Endodermal cell (in vitro differentiated cells): Measurements from ENCODE around the gene SCN1A. TPM values are rescaled to one million over a fixed set of nuclear protein-coding genes. Genes with fewer than 3 reads are reported as not detected.
A peak's percentile ranks its signal among the peaks of the same experiment; 100 is the strongest.

ENCODE experiments used
- DNase-seq: peaks from one replicate; pipeline ENCODE4 v3.0.0-alpha.2; 2017
- H3K27ac ChIP-seq: 2 replicates; pipeline ENCODE4 v1.5.1; 2013; ENCODE audit warnings: mild to moderate bottlenecking, low read depth, low read length, moderate library complexity
- H3K27me3 ChIP-seq: 2 replicates; pipeline ENCODE4 v1.6.1; 2013; ENCODE audit warnings: mild to moderate bottlenecking, low read length, moderate library complexity; ENCODE audit not compliant: insufficient read depth, control insufficient read depth, poor library complexity, severe bottlenecking
- H3K36me3 ChIP-seq: 2 replicates; pipeline ENCODE4 v1.7.0; 2013; ENCODE audit warnings: mild to moderate bottlenecking, low read length, moderate library complexity; ENCODE audit not compliant: control insufficient read depth, insufficient read depth
- H3K4me1 ChIP-seq: one replicate; pipeline ENCODE4 v1.7.0; 2013; ENCODE audit warnings: low read length; ENCODE audit not compliant: control insufficient read depth, insufficient read depth
- H3K4me3 ChIP-seq: 2 replicates; pipeline ENCODE4 v1.5.1; 2013; ENCODE audit warnings: mild to moderate bottlenecking, low read length, moderate library complexity
- H3K9ac ChIP-seq: 2 replicates; pipeline ENCODE4 v1.6.1; 2013; ENCODE audit warnings: mild to moderate bottlenecking, low read length, moderate library complexity; ENCODE audit not compliant: poor library complexity, severe bottlenecking; ENCODE audit errors: extremely low read depth
- H3K9me3 ChIP-seq: 2 replicates; pipeline ENCODE4 v1.6.1; 2013; ENCODE audit warnings: mild to moderate bottlenecking, low read length, moderate library complexity; ENCODE audit not compliant: control insufficient read depth
- H3K27ac Mint-ChIP-seq: 2 replicates; pipeline ENCODE4 v1.8.0; 2020; ENCODE audit warnings: mixed read lengths
- H3K27me3 Mint-ChIP-seq: 2 replicates; pipeline ENCODE4 v1.8.0; 2021; ENCODE audit warnings: mild to moderate bottlenecking, mixed read lengths; ENCODE audit not compliant: insufficient read depth
- H3K36me3 Mint-ChIP-seq: 2 replicates; pipeline ENCODE4 v1.8.0; 2020; ENCODE audit warnings: low read depth, mixed read lengths
- H3K4me1 Mint-ChIP-seq: 2 replicates; pipeline ENCODE4 v1.8.0; 2020; ENCODE audit warnings: mixed read lengths
- H3K4me3 Mint-ChIP-seq: 2 replicates; pipeline ENCODE4 v1.8.0; 2020; ENCODE audit warnings: mild to moderate bottlenecking, moderate library complexity, mixed read lengths
- H3K9me3 Mint-ChIP-seq: 2 replicates; pipeline ENCODE4 v1.8.0; 2020; ENCODE audit warnings: mild to moderate bottlenecking, mixed read lengths
- CTCF ChIP-seq: fragments of 200-600 bp; sonication (generic); conservative IDR thresholded peaks from 2 replicates; pipeline ENCODE4 v1.5.0; 2021; ENCODE audit warnings: antibody characterized with exemption, mild to moderate bottlenecking
- WGBS, 2 experiments: methylation state at CpG; one replicate each; pipeline versions ENCODE4 v1.1.5 to v1.1.7; 2013; ENCODE audit warnings: missing lambda C conversion rate in 2 of 2, mixed read lengths in 1 of 2; ENCODE audit not compliant: insufficient coverage in 1 of 2, insufficient read length in 1 of 2; 5-methylcytosine and 5-hydroxymethylcytosine counted together
- total RNA-seq, 2 donors: library from RNA; stranded (reverse); fragmentation: NEBNext Ultra II Directional in 1 of 2; extraction: Animal tissue kit (Norgen Biotek cat#: 25700) in 1 of 2; gene quantifications; 2 replicates in 1 of 2; 3 replicates in 1 of 2; pipeline ENCODE4 v1.2.1, GENCODE V29; 2021

SCN1A gene
- total RNA-seq, 2 donors from 2014 or later, result not detected

GRCh38 chr2:166155589-166155988, 27.8 kb upstream of the SCN1A start:
- H3K36me3 Mint-ChIP-seq, result no peaks in the 10 kb centered on the region
- no peak overlapping the region for H3K27ac Mint-ChIP-seq
- no peaks in the 10 kb centered on the region for H3K36me3 ChIP-seq
- no peak for DNase-seq
- H3K27me3 ChIP-seq, result no peaks in the 10 kb centered on the region
- 89 to 100% methylated on average over 1 to 2 of the region's 2 CpGs for WGBS, 2 experiments
- no peaks in the 10 kb centered on the region for H3K4me1 Mint-ChIP-seq
- no peak overlapping the region for H3K4me3 ChIP-seq
- no peaks in the 10 kb centered on the region for H3K4me1 ChIP-seq
- no peak overlapping the region for H3K27ac ChIP-seq
- no peaks in the 10 kb centered on the region for H3K9me3 Mint-ChIP-seq
- H3K9me3 ChIP-seq, result no peaks in the 10 kb centered on the region
- H3K9ac ChIP-seq, result no peak overlapping the region
- no peak overlapping the region for H3K4me3 Mint-ChIP-seq
- TF ChIP-seq CTCF, result no peak
- no peaks in the 10 kb centered on the region for H3K27me3 Mint-ChIP-seq

GRCh38 chr2:166154685-166155338, 27.0 kb upstream of the SCN1A start:
- Mint-ChIP-seq H3K27me3 (no peaks in the 10 kb centered on the region), H3K4me3 (no peak overlapping the region), H3K36me3 (no peaks in the 10 kb centered on the region), H3K4me1 (no peaks in the 10 kb centered on the region), H3K9me3 (no peaks in the 10 kb centered on the region), H3K27ac (no peak overlapping the region)
- no peak overlapping the region for H3K4me3 ChIP-seq
- H3K36me3 ChIP-seq, result no peaks in the 10 kb centered on the region
- no peaks in the 10 kb centered on the region for H3K27me3 ChIP-seq
- H3K9me3 ChIP-seq, result no peaks in the 10 kb centered on the region
- no peak overlapping the region for H3K27ac ChIP-seq
- no peak for DNase-seq
- WGBS, 2 experiments, result 39 to 46% methylated on average over 3 of the region's 3 CpGs
- no peak overlapping the region for H3K9ac ChIP-seq
- H3K4me1 ChIP-seq, result no peaks in the 10 kb centered on the region
- TF ChIP-seq CTCF, result no peak

- Histone ChIP-seq H3K4me1 (no peaks in the 10 kb centered on the region), H3K27me3 (no peaks in the 10 kb centered on the region), H3K27ac (no peak overlapping the region), H3K9ac (no peak overlapping the region), H3K9me3 (no peaks in the 10 kb centered on the region), H3K36me3 (no peaks in the 10 kb centered on the region), H3K4me3 (no peak overlapping the region)
- Mint-ChIP-seq H3K27me3 (no peaks in the 10 kb centered on the region), H3K27ac (no peak overlapping the region), H3K4me3 (no peak overlapping the region), H3K36me3 (no peaks in the 10 kb centered on the region), H3K9me3 (no peaks in the 10 kb centered on the region), H3K4me1 (no peaks in the 10 kb centered on the region)
- peak; percentile 35 for TF ChIP-seq CTCF
- DNase-seq, result no peak
Measured at GRCh38 chr2:166152064-166152463, 24.2 kb upstream of the SCN1A start.
